HEK293T (cell line): Measurements from ENCODE around the gene KANTR.
"Not testable (repeated sequence)": the region's sequence is repeated elsewhere in the genome, so short reads cannot be mapped to it uniquely, and the experiment has no call there.

Experiments used
- CTCF ChIA-PET: fragments of 350-600 bp; formaldehyde crosslinking; extraction: SDS; loops from one replicate; lab custom pipeline; 2021; ENCODE audit warnings: antibody characterized with exemption, inconsistent platforms; lab: Yijun Ruan, JAX
- POLR2A ChIA-PET: fragments of 350-600 bp; formaldehyde crosslinking; extraction: SDS; loops from one replicate; lab custom pipeline; 2020; ENCODE audit warnings: antibody characterized with exemption, inconsistent platforms; lab: Yijun Ruan, JAX
- DNase-seq: peaks from one replicate; pipeline ENCODE4 v3.0.0; 2012; ENCODE audit warnings: mixed read lengths; ENCODE audit errors: extremely low spot score
- ARNT ChIP-seq: fragments of 450-650 bp; IDR thresholded peaks from 2 replicates; pipeline ENCODE4 v1.6.1; 2017; ENCODE audit warnings: mild to moderate bottlenecking
- BHLHE40 ChIP-seq: fragments of 450-650 bp; IDR thresholded peaks from 2 replicates; pipeline ENCODE4 v1.6.1; 2016; ENCODE audit warnings: mild to moderate bottlenecking, moderate library complexity, borderline replicate concordance
- CTBP1 ChIP-seq: fragments of 450-650 bp; IDR thresholded peaks from 2 replicates; pipeline ENCODE4 v1.6.1; 2016; ENCODE audit warnings: borderline replicate concordance
- ELF4 ChIP-seq: fragments of 450-650 bp; IDR thresholded peaks from 2 replicates; pipeline ENCODE4 v1.6.1; 2017; ENCODE audit warnings: antibody characterized with exemption
- FOXA1 ChIP-seq: fragments of 450-650 bp; IDR thresholded peaks from 2 replicates; pipeline ENCODE4 v1.6.1; 2016; ENCODE audit warnings: mild to moderate bottlenecking
- FOXK2 ChIP-seq: fragments of 450-650 bp; IDR thresholded peaks from 2 replicates; pipeline ENCODE4 v1.6.1; 2016; ENCODE audit warnings: mild to moderate bottlenecking
- FOXM1 ChIP-seq: fragments of 450-650 bp; IDR thresholded peaks from 2 replicates; pipeline ENCODE4 v1.6.1; 2017; ENCODE audit warnings: mild to moderate bottlenecking, borderline replicate concordance
- HDGF ChIP-seq: fragments of 450-650 bp; IDR thresholded peaks from 2 replicates; pipeline ENCODE4 v1.6.1; 2017; ENCODE audit warnings: antibody characterized with exemption, borderline replicate concordance
- L3MBTL2 ChIP-seq: fragments of 450-650 bp; conservative IDR thresholded peaks from 2 replicates; pipeline ENCODE4 v1.6.1; 2016; ENCODE audit warnings: mild to moderate bottlenecking
- LEF1 ChIP-seq: fragments of 450-650 bp; IDR thresholded peaks from 2 replicates; pipeline ENCODE4 v1.6.1; 2017; ENCODE audit warnings: mild to moderate bottlenecking, borderline replicate concordance
- NFRKB ChIP-seq: fragments of 450-650 bp; IDR thresholded peaks from 2 replicates; pipeline ENCODE4 v1.6.1; 2016; ENCODE audit warnings: mild to moderate bottlenecking, moderate library complexity
- SP1 ChIP-seq: fragments of 450-650 bp; IDR thresholded peaks from 2 replicates; pipeline ENCODE4 v1.6.1; 2017
- SUZ12 ChIP-seq: fragments of 450-650 bp; IDR thresholded peaks from 2 replicates; pipeline ENCODE4 v1.6.1; 2016; ENCODE audit warnings: mild to moderate bottlenecking
- TARDBP ChIP-seq: fragments of 450-650 bp; IDR thresholded peaks from 2 replicates; pipeline ENCODE4 v1.6.1; 2016
- ZNF384 ChIP-seq: fragments of 450-650 bp; IDR thresholded peaks from 2 replicates; pipeline ENCODE4 v1.6.1; 2016
- TF ChIP-seq, protein P1 (sequence below): fragments of 450-650 bp; IDR thresholded peaks from 2 replicates; pipeline ENCODE4 v1.6.1; 2016

Gene KANTR

DNA sequence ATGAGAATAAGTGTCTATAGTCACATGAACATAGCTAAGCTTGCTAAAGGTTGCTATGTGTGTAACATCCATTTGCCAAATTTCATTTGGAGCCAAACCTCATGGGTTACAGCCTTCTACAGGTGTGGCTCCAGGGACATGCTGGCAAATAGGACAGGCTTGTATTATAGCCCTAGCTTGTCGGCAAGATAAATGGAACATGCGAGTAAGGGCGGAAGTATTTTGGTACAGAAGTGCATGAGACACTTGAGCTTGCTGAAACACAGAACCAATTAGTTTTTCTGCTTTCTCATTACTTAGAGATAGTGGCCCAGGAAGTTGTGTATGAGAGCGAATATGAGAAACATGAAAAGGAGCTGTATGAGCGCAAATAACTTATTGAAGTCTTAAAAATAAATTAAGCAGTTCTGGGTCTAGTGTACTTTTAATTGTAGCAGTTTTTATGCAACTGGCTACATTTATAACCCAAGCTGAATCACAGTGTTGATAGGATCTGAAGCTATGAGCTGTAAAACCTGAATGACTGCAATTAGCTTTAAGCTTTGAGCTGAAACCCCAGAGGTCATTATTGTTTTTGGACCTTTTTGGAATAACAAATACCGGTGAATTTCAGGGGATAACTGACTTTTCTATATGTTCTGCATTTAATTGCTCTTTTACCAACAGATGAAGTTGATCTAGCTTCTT, 66.5 kb downstream of the KANTR start:
- ChIA-PET POLR2A (no interaction called here), CTCF (no interaction called here)
- TF ChIP-seq L3MBTL2, result no peak
- TF ChIP-seq FOXM1, result no peak
- no peak for TF ChIP-seq NFRKB
- TF ChIP-seq FOXK2, result no peak
- no peak for TF ChIP-seq ARNT
- no peak for TF ChIP-seq ZNF384
- no peak for TF ChIP-seq HDGF
- no peak for DNase-seq

- ChIA-PET CTCF (no interaction called here), POLR2A (no interaction called here)
- TF ChIP-seq NFRKB (no peak), HDGF (no peak), FOXK2 (no peak), ELF4 (no peak), TARDBP (no peak), FOXA1 (no peak), SUZ12 (no peak), ZNF384 (no peak), L3MBTL2 (no peak), CTBP1 (no peak), LEF1 (no peak)
- TF ChIP-seq, protein P1, sequence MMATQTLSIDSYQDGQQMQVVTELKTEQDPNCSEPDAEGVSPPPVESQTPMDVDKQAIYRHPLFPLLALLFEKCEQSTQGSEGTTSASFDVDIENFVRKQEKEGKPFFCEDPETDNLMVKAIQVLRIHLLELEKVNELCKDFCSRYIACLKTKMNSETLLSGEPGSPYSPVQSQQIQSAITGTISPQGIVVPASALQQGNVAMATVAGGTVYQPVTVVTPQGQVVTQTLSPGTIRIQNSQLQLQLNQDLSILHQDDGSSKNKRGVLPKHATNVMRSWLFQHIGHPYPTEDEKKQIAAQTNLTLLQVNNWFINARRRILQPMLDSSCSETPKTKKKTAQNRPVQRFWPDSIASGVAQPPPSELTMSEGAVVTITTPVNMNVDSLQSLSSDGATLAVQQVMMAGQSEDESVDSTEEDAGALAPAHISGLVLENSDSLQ, result no peak
- no peak for DNase-seq
These were observed 69.5 kb downstream of the KANTR start for GRCh38 chrX:53163436-53163835.

GRCh38 chrX:53164566-53164965, 70.6 kb downstream of the KANTR start:
- DNase-seq, CTCF ChIA-PET, POLR2A ChIA-PET: not testable (repeated sequence)

- ChIA-PET CTCF (no interaction called here), POLR2A (no interaction called here)
- DNase-seq, result no peak
- TF ChIP-seq FOXA1 (no peak), TARDBP (no peak), HDGF (no peak), ZNF384 (no peak), SUZ12 (no peak), LEF1 (no peak), CTBP1 (no peak), L3MBTL2 (no peak), SP1 (no peak), BHLHE40 (no peak), NFRKB (no peak), ARNT (no peak), FOXM1 (no peak), ELF4 (no peak), FOXK2 (no peak)
- TF ChIP-seq, protein P1, result no peak
These were observed 72.2 kb downstream of the KANTR start for GRCh38 chrX:53166103-53166502.

DNA sequence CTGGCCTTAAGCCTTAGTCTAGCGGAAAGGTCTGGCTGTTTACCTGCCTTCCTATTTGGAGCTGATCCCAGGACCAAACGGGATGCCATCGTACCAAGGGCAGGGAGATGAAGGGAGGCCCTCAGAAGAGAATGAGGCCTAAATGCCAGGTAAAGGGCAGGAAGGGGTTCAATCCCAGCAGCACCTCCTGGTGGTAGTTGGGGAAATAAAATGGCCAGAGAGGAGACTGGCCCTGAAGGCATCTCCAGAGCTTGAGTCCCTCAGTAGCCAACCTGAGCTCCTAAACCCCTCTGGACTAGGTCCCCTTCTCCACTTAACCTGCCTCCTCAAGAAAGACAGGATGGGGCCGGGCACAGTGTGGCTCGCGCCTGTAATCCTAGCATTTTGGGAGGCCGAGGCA, 77.4 kb downstream of the KANTR start:
- DNase-seq, result no peak
- TF ChIP-seq HDGF, result no peak
- no peak for TF ChIP-seq FOXM1
- TF ChIP-seq ELF4, result no peak
- TF ChIP-seq BHLHE40, result no peak
- TF ChIP-seq ARNT, result no peak
- ChIA-PET POLR2A (no interaction called here), CTCF (interaction anchor here (0.7 kb wide), 1 partner anchor 166 kb away, joined by 4 read pairs; no protein-coding TSS in a partner anchor)
